LoVo (cell line): ENCODE measurements around the gene CRNKL1.

Source experiments
- DNase-seq: peaks from one replicate; pipeline ENCODE4 v3.0.0-alpha.2; 2016; ENCODE audit warnings: low spot score

Gene CRNKL1

DNA sequence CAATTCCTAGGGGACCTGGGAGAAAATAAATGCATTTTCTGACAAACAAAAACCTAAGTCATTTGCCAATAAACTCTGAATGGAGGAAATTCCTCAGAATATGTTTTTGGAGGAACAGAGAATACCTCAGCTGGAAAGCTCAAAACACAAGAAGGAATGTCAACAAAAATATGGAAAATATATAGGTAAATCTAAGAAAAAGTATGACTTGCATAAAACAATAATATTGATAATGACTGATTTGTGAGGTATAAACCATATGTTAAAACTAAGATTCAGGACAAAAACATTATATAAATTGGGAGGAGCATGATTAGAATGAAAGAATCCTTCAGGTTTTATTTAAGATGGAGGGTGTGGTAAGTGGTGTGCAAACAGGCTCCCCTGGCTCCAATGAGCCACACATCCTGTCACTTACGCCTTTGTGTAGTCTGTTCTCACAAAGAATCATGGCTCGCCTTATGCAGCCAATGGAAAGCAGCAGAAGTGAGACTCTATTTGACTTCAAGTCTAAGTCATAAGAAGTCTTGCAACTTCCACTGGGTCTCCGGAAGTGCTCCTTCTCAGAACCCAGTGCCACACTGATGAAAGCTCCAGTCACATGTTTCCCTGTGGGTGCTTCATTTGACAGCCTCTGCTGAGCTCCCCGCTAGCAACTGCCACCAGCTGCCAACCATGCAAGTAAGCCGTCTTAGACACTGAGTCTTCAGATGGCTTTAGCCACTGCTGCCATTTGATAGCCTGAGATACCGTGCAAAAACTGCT, 8.2 kb upstream of the CRNKL1 start:
- no peak for DNase-seq

DNA sequence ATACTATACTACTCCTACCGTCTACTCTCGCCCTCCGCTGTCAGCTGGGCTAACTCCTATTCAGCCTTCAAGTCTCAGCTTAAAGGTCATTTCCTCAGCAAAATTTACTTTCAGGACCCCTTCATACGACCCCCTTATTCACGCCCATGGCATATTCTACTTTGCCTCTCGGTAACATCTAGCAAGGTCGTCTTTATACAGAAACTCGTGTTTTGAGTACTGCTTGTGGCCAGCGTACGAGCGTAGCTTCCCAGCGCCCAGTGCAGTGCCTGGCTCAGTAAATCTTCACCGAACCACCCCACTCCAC, 546 bp downstream of the CRNKL1 start:
- no peak for DNase-seq

DNA sequence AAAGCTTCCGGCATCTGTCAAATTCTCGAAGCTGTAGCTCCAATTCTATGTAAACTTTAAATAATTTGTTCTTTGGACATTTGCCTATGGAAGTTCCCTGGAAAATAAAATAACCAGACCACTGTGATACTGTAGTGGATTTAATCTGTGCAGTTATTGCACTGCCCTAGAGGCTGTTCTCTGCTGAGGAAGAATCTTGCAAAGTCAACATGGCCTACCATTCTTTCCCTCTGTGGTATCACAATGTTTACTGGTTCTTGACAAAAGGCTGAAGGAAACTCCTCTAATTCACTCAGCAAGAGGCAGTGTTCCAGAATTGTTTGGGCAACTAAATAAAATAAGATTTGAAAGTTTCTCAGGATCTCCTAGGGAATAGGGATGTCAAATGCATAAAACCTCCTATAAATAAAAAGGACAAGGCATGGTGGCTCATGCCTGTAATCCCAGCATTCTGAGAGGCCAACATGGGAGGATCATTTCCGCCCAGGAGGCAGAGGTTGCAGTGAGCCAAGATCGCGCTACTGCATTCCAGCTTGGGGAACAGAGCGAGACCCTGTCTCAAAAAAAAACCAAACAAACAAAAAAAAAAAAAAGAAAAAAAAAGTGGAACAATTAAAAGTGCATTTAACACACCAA, 12.4 kb downstream of the CRNKL1 start:
- DNase-seq: no peak

DNA sequence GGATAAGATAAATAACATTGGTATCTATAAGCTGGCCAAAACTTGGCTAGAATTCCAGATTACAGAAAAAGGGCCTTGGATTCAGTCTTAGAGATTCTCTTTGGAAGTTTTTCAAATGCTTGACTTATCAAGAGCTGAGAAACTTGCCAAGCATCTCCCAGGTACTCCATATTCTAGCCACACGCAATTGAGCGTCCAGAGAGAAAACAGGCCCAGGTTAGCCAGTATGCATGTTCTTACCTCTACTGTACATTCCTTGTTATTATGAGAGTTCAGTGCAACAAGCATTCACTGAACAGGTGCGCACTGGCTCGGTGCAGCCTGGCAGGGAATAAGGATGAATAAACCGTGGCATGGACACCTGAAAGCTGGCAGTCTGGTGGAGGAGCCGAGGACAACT, 13.7 kb downstream of the CRNKL1 start:
- no peak for DNase-seq

DNA sequence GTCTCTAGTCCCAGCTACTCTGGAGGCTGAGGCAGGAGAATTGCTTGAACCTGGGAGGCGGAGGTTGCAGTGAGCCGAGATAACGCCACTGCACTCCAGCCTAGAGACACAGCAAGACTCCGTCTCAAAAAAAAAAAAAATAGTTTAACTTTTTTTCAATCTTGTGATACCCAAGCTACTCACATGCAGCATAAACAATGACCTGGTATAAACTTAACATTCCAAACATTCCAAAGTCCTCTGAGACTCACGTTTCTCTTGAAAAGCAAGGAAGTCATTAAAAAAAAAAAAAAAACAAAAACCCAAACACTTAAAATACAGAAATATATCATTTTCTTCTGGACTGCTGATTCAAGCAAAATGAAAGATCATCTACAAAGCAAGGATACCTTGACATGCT, 14.3 kb downstream of the CRNKL1 start:
- DNase-seq: no peak

DNA sequence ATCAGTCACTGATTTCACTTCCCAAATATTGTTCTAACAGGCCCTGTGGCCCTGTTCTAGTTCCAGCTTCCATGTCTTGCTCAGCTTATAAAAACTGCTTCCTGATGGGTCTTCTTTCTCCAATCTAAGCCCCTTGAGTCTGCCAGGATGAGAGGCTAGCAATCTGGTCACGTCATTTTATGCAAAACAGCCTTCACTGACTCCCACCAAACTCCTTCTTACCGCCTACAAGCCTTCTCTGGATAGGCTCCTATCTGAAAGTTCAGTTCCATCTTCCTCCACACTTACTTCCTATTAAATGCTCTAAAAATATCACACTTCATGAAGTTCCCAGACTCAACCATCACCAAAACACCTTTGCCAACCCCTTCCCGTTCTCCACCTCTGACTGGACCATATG, 15.5 kb downstream of the CRNKL1 start:
- DNase-seq: no peak

DNA sequence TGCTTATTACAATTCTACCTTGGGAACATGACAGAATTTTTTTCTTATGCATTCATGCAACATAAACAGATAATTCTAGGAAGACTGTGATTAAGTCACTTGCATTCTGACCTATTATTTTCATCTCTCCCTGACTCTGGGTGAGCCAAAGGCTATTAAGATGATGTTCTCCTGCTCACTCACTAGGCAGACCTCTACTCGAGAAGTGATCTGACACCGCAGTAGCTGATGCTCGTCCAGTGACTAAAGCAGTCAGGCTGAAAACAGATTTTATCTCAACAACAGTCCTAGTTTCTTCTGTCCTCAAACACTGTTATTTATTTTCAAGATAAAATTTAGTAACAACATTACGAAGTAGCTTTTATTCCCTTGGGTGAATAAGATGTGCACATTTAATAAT, 17.8 kb downstream of the CRNKL1 start:
- DNase-seq: no peak

DNA sequence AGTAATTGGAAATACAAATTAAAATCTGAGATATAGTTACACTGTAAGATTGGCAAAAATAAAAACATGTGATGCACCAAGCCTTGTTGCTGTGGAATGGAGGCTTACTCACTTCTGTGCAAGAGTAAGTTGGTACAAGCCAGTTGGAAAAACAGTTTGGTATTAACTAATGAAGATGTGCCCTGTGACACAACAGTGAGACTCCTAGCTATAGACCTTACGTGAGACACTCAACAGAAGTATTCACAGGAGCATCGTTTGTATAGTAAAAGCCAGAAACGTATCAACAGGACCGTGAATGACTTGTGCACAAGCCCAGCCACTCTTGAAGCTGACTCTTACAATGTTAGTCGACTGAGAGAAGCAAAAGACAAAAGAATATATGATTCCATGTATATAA, 20.5 kb downstream of the CRNKL1 start:
- no peak for DNase-seq

DNA sequence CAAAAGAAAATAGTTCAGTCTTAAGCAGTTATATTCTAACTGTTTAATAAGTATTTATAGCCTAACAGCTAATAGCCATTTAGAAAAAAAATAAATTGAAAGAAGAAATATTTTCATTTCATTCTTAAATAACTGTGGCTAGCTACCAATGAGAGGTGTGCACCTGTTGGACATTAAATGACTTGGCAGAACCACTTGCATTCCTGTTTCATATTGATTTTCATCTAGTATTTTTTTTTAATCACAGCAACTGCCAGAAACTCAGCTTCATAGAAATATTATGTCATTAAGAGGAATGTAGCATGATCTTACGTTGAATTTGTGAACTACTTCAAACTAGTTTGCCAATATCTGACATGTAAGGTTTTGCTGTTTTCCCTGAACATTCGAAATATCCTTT, 25.0 kb downstream of the CRNKL1 start:
- no peak for DNase-seq

DNA sequence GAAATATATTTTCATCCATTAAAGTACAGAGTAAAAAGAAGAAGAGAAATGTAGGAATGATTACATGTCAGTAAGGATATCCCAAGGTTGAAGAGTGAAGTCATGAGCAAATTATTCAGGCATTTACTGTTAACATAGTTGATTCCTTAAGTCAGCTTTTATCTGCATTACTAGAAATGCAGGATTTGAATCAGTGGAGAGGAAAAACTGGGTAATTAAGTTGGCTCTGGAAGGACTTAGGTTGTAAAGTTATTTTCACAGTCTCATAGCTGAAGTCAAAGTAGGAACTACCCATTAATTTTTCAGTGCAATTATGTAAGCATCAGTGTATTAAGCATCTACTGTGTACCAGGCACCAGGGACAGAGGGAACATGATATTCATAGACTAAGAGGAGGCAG, 27.3 kb downstream of the CRNKL1 start:
- no peak for DNase-seq

DNA sequence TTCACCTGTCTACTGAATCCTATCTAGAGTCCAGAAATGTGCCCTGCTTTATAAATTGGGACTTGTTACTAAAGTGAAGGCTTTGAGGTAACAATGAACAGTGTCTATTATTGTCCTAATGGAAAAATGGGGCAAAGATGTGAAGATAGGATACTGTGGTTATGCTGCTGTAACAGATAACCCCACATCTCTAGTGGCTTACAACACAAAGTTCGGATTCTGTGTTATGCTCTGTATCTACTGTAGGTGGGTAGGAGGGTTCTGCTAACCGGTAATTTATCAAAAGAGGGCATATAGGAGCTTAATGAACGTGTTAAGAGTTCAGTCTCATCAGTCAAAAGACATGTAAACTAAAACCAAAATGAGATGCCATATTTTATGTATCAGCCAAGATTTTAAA, 28.9 kb downstream of the CRNKL1 start:
- DNase-seq: no peak

DNA sequence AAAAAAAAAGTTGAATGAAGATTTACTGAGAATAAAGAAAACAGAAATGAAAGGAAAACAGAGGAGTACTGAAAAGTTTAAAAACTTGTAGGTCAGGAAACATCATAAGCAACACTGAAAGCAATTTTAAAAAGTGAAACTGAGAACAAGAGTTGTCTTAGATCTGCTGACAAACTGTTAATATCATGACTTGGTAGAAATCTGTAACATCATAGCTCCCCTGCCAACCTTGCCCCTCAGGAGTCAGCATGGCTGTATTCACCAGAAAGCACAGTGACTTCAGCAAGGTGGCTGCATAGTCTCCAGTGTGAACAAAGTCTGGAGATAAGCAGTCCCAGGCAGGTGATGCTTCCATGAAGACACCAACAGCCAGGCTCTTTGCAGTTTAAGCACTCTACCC, 29.8 kb downstream of the CRNKL1 start:
- DNase-seq: no peak

DNA sequence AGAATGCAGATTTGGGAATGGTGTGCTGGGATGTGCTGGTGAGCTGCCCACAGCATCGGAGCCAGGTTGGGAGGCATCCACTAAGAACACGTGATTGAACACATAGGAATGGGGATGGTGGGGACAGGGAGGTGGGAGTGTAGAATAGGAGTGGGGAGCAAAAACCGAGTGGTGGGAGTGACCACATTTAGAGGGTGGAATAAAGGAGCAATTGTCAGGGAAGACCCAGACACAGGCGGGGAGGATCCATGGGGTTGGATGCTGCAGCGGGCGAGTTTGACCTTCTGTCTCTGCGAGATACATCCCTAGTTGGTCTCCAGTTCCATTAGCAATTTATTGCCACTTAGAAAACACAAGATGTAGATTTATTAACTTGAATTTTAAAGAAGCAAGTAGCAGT, 30.4 kb downstream of the CRNKL1 start:
- DNase-seq: no peak

DNA sequence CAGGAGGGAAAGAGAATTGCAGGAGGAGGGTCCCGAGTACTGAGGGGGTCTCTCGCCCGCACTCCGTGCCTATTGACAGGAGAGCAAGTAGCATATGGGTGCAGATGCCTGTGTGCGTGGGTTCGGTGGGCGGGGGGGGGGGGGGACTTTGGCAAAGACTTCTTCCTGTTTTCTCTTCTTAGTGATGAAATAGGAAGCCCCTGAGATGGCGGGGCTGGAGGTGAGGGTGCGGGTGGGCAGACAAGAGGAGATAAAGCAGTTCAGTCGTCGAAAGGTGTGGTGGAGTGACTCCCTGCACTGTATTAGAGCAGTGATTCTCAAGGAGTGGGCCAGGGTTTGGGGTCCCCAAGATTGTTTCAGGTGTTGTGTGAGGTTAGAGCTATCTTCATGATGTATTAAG, 31.4 kb downstream of the CRNKL1 start:
- no peak for DNase-seq

DNA sequence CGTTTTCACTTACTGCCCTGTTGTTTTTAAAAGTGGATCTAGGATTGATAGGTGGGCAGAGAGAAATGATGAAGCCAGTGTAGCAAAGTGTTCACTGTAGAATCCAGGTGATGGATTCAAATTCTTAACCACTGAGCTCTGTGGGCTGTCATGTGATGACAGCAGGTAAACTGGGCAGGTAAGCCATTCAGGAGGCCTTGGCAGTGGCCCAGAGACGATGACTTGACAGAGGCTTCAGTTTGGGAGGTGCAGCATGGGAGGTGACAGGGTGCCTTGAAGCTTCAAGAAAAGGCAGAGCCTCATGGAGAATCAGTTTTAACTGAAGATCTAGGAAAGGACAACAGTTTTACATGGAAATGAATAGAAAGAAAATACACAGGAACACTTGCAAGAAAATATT, 33.1 kb downstream of the CRNKL1 start:
- peak; percentile 59 for DNase-seq

DNA sequence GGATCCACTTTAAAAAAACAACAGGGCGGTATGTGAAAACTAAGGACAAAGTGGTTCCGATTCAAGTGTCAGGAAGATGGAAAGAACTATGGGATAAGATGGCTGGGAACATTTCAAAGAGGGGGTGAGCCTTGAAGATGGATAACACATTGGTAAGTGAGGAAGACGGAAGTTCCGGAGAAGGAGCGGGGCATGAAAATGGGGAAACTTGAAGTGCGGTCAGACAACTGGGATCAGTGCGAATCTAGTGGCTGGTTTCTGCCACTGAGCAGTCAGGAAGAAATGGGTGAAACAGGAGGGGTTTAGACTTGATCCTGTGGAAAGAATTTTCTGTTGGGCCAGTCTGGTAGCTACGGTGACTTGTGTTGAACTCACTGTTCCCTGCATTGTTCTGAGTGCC, 33.9 kb downstream of the CRNKL1 start:
- DNase-seq: no peak

DNA sequence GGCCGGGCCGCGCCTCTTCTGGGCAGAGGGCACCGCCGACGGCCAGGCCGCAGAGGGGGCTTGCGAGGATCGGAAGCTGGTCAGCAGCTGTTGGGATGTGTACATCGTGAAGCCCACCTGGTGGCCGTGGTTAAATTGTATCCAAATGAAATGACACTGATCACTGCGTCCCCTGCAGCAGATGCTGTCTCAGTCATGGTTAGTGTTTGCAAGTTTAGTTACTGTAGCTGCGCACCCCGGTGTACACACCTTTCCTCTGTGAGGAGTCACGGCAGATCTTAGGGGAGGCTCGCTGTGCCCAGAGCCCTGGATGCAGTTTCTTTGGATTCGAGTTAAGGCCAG, 34.5 kb downstream of the CRNKL1 start:
- DNase-seq: no peak

DNA sequence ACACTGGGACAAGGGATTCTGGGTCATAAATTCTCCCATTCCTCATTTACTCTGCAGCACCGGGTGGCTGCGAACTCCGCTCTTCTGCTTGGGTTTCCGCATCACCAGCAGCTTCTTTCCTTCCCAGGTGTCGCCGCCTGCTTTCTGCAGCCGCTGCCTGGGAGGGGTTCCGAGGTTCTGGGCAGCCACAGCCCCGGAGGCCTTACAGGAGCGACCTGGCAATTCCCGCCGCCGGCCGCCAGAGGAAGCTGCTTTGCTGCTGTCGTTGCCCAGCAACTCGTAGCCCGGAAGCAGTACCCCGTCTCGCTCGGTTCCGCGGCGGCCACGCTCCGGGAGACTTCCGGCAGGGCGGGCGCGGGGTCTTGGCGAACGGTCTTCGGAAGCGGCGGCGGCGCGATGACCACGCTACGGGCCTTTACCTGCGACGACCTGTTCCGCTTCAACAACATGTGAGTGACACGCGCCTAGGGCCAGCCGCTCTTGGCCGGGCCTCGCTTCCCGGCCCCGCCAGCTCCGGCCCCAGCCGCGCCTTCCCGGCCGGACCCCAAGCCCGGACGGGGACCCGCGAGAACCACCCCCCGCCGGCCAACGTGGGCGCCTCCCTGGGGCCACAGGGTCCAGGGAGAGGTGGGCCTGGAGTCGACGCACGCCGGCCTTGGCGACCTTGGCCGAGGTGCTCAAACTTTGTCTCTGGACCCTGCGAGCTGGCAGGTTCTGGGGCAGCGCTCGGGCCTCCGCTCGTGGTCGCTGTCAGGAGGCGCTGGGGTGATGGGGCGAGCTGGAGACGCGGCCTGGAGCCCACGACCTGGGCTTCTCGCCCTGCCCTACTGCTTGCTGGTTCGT, 35.0 kb downstream of the CRNKL1 start, which contains the start of gene NAA20:
Gene NAA20, plus strand, starts transcription at position 362 of the 843 bp plus-strand sequence. Its CDS starts 35 bp downstream, at position 397.
- peak; percentile 95 for DNase-seq

DNA sequence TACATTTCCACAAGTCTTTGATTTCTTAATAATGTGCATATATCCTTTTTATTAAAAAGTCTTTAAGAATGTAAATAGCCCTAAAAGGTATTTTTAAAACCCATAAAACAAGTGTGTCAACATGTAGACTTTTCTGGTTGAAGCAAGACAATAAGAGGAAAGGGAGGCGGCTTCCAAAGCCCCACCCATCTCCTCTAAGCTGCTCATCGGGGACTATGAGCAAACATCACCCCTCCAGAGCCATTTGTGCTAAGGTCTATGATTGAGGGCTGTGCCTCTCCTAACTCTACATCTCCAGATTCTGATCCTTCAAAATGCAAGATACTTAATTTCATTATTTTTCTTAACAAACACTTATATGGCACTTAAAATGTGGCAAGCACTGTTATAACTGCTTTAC, 37.6 kb downstream of the CRNKL1 start:
- no peak for DNase-seq

DNA sequence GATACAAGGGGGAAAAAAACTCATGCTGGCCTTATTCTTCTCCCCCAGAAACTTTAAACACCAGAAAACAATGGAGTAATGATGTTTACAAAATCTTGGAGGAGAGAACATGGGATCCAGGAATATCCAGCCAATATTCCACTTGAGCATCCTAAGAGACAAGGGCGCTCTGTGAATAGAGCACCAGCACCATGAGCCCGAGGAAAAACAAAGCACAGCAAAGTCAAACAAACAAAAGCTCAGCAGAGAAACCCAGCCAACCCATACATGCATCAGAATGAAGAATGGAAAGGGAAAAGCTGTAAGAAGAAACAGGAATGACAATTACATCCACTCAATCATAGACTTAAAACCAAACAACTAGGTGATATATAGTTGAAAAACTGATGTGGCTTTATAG, 39.7 kb downstream of the CRNKL1 start:
- no peak for DNase-seq

DNA sequence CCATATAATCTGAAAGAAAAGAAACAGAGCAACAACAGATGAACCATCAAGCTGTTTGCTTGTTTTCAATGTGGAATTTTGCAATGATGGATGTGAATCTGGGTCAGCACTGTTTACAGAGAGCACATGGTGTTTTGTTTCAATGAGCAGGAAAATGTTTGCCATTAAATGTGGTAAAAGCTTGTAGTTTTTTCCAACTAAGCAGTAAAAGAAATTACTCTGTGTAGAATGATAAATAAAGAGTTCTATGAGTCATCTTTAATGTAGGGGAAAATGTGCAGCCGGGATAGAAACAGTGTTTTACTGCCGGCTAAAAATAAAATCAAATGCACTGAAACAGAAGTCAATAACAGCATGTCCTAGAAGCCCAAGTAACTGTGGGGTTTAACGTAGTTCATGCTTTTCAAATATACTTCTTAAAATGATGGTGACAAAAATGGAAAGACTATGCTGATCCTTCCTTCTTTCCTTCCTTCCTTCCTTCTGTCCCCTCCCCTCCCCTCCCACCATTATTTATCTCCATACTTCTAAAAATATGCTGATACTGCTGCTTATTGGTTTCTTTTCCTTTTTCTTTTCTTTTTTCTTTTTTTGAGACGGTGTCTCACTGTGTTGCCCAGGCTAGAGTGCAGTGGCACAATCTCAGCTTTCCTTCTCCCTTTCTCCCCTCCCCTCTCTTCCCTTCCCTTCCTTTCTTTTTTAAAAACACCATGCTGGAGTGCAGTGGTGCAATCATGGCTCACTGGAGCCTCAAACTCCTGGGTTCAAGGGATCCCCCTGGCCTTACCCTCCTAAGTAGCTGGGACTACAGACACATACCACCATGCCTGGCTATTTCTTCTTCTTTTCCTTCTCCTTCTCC, 41.4 kb downstream of the CRNKL1 start:
- DNase-seq: peak; percentile 25

DNA sequence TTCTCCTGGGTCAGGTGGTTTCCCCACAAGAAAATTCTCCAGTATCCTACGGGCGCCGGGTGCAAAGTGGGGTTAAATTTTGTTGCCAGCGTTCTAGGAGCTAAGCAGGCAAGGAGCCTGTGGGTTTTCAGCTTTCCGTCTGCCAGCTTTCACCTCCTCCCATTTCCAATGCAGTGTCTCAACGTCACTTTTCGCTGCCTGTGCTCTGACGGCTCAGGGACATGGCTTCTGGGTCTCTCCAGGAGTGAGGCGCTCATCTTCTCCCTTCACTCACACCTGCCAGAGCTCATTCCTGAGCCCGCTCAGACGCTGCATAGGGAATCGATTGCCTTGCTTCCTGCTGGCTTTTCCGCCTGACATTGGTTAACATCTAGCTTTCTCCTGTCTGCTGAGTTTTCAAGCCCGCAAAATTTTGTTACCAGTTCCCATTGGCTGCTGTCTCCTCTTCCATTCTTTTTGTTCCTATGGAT, 42.4 kb downstream of the CRNKL1 start:
- no peak for DNase-seq
